ENCODE data around the gene GSK3B.

Gene GSK3B

GRCh38 chr3:119779731-119780383, 314.4 kb downstream of the GSK3B start:
- no peak for DNase-seq (ENCODE audit: low read depth)

- no peak for DNase-seq (ENCODE audit: low read depth)
Observed at GRCh38 chr3:119778811-119779210, 315.4 kb downstream of the GSK3B start.

GRCh38 chr3:119778176-119778575, 316.1 kb downstream of the GSK3B start:
- DNase-seq (ENCODE audit: low read depth), result no peak

GRCh38 chr3:119776304-119776703, 317.9 kb downstream of the GSK3B start:
- no peak for DNase-seq (ENCODE audit: low read depth)

GRCh38 chr3:119774444-119774843, 319.8 kb downstream of the GSK3B start:
- DNase-seq (ENCODE audit: low read depth), result no peak

Measured in EH (cell line).